ENCODE results near the gene SAMD10.
"Not testable (repeated sequence)": the region's sequence is repeated elsewhere in the genome, so short reads cannot be mapped to it uniquely, and the experiment has no call there.

SAMD10 gene

DNA sequence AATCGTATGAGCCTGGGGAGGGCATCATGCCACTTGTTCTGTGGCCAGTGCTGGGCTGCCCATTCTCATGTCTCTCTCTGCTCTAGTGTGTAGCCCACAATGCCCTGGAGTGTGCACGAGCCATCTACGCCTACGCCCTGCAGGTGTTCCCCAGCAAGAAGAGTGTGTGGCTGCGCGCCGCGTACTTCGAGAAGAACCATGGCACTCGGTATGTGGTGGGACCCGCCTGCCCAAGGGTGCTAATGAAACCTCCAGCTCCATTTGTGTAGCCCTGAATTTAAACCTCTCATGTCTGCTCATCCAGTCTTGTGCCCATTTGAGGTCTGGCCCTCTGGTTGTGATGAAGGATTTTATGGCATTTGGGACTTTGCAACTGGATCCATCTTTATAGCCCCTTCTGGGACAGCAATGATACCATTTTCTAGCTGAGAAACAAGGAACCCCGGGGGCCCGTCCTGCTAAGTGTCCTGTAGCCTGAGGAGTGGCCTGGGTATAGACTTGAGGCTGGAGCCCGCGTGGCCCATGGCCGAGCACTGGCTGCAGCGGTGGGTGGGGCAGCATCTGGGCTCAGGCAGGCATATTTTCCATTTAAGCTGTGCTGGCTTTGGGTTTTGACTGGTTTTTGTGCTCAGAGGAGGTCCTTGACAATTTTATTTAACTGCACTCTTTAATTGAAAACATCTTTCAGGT is 43.4 kb upstream of the SAMD10 start:
- H3K27me3 ChIP-seq (ENCODE audit: insufficient read depth, low read length, poor library complexity, severe bottlenecking) = no peaks in the 10 kb centered on the region
- no peak overlapping the region for H3K9ac ChIP-seq (ENCODE audit: low read depth, low read length, poor library complexity, severe bottlenecking)
- no peaks in the 10 kb centered on the region for H4K20me1 ChIP-seq (ENCODE audit: insufficient read depth, low read length, poor library complexity, severe bottlenecking)
- no peaks in the 10 kb centered on the region for H3F3A ChIP-seq (ENCODE audit: low read depth)
- H3K4me1 ChIP-seq (ENCODE audit: insufficient read depth, low read length, poor library complexity, severe bottlenecking) = no peaks in the 10 kb centered on the region
- H3K9me3 ChIP-seq (ENCODE audit: insufficient read depth, low read depth, low read length) = no peaks in the 10 kb centered on the region
- H3K36me3 ChIP-seq (ENCODE audit: insufficient read depth, low read length) = peaks cover 88% of the 10 kb centered on the region; the same call in 1 of the 2 replicates
- H3K79me2 ChIP-seq (ENCODE audit: insufficient read depth, low read length) = no peaks in the 10 kb centered on the region
- H3K9me2 ChIP-seq (replicated peaks; ENCODE audit: low read depth, low read length) = no peaks in the 10 kb centered on the region
- no peak overlapping the region for H3K4me2 ChIP-seq (ENCODE audit: low read depth, low read length, poor library complexity, severe bottlenecking)
- TF ChIP-seq CTCF (conservative IDR thresholded peaks at IDR 0.05; ENCODE audit: low read length) (no peak), EZH2phosphoT487 (IDR thresholded peaks at IDR 0.05; ENCODE audit: borderline replicate concordance) (no peak)
- H2AFZ ChIP-seq (ENCODE audit: low read length) = no peak overlapping the region
- H3K4me3 ChIP-seq (ENCODE audit: low read length, poor library complexity, severe bottlenecking) = no peak overlapping the region

DNA sequence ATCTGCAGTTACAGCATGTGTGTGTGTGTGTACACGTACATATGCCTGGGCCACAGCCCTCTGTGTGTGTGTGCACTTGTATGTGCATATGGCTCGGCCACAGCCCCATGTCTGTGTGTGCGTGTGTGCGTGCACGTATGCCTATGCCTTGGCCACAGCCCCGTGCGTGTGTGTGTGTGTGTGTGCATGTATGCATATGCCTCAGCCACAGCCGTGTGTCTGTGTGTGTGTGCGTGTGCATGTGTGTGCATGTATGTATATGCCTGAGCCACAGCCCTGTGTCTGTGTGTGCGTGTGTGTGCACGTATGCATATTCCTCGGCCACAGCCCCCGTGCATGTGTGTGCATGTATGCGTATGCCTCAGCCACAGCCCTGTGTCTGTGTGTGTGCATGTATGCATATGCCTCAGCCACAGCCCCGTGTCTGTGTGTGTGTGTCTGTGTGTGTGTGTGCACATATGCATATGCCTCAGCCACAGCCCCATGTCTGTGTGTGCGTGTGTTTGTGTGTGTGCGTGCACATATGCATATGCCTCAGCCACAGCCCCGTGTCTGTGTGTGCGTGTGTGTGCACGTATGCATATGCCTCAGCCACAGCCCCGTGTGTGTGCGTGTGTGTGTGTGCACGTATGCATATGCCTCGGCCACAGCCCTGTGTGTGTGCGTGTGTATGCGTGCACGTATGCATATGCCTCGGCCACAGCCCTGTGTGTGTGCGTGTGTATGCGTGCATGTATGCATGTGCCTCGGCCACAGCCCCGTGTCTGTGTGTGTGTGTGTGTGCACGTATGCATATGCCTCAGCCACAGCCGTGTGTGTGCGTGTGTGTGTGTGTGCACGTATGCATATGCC is 41.9 kb upstream of the SAMD10 start:
- H3K9me2 ChIP-seq (replicated peaks; ENCODE audit: low read depth, low read length) = no peaks in the 10 kb centered on the region
- no peak overlapping the region for H3K9ac ChIP-seq (ENCODE audit: low read depth, low read length, poor library complexity, severe bottlenecking)
- H3K79me2 ChIP-seq (ENCODE audit: insufficient read depth, low read length) = no peaks in the 10 kb centered on the region
- H2AFZ ChIP-seq (ENCODE audit: low read length) = no peak overlapping the region
- no peaks in the 10 kb centered on the region for H3K4me1 ChIP-seq (ENCODE audit: insufficient read depth, low read length, poor library complexity, severe bottlenecking)
- TF ChIP-seq CTCF (conservative IDR thresholded peaks at IDR 0.05; ENCODE audit: low read length) (no peak), EZH2phosphoT487 (IDR thresholded peaks at IDR 0.05; ENCODE audit: borderline replicate concordance) (no peak)
- H3K9me3 ChIP-seq (ENCODE audit: insufficient read depth, low read depth, low read length) = no peaks in the 10 kb centered on the region
- no peak overlapping the region for H3K4me3 ChIP-seq (ENCODE audit: low read length, poor library complexity, severe bottlenecking)
- H3K27me3 ChIP-seq (ENCODE audit: insufficient read depth, low read length, poor library complexity, severe bottlenecking) = no peaks in the 10 kb centered on the region
- H3K4me2 ChIP-seq (ENCODE audit: low read depth, low read length, poor library complexity, severe bottlenecking) = no peak overlapping the region
- no peaks in the 10 kb centered on the region for H3F3A ChIP-seq (ENCODE audit: low read depth)
- no peaks in the 10 kb centered on the region for H4K20me1 ChIP-seq (ENCODE audit: insufficient read depth, low read length, poor library complexity, severe bottlenecking)
- H3K36me3 ChIP-seq (ENCODE audit: insufficient read depth, low read length) = peaks cover 81% of the 10 kb centered on the region; the same call in 1 of the 2 replicates

- Histone ChIP-seq H3K4me2 (ENCODE audit: low read depth, low read length, poor library complexity, severe bottlenecking) (no peak overlapping the region), H3K36me3 (ENCODE audit: insufficient read depth, low read length) (peaks cover 70% of the 10 kb centered on the region; the same call in 1 of the 2 replicates), H3K79me2 (ENCODE audit: insufficient read depth, low read length) (no peaks in the 10 kb centered on the region), H3K27me3 (ENCODE audit: insufficient read depth, low read length, poor library complexity, severe bottlenecking) (no peaks in the 10 kb centered on the region), H3F3A (ENCODE audit: low read depth) (no peaks in the 10 kb centered on the region), H3K9me2 (replicated peaks; ENCODE audit: low read depth, low read length) (no peaks in the 10 kb centered on the region), H3K4me3 (ENCODE audit: low read length, poor library complexity, severe bottlenecking) (no peak overlapping the region), H3K9me3 (ENCODE audit: insufficient read depth, low read depth, low read length) (no peaks in the 10 kb centered on the region), H2AFZ (ENCODE audit: low read length) (no peak overlapping the region), H3K9ac (ENCODE audit: low read depth, low read length, poor library complexity, severe bottlenecking) (no peak overlapping the region), H3K4me1 (ENCODE audit: insufficient read depth, low read length, poor library complexity, severe bottlenecking) (no peaks in the 10 kb centered on the region), H4K20me1 (ENCODE audit: insufficient read depth, low read length, poor library complexity, severe bottlenecking) (no peaks in the 10 kb centered on the region)
- TF ChIP-seq EZH2phosphoT487 (IDR thresholded peaks at IDR 0.05; ENCODE audit: borderline replicate concordance) (no peak), CTCF (conservative IDR thresholded peaks at IDR 0.05; ENCODE audit: low read length) (no peak)
These were observed 36.2 kb upstream of the SAMD10 start for GRCh38 chr20:64015635-64016034.

- H3K9ac ChIP-seq (ENCODE audit: low read depth, low read length, poor library complexity, severe bottlenecking); H3K9me3 ChIP-seq (ENCODE audit: insufficient read depth, low read depth, low read length); H3F3A ChIP-seq (ENCODE audit: low read depth); H2AFZ ChIP-seq (ENCODE audit: low read length); H3K4me2 ChIP-seq (ENCODE audit: low read depth, low read length, poor library complexity, severe bottlenecking); H4K20me1 ChIP-seq (ENCODE audit: insufficient read depth, low read length, poor library complexity, severe bottlenecking); H3K9me2 ChIP-seq (replicated peaks; ENCODE audit: low read depth, low read length); H3K27me3 ChIP-seq (ENCODE audit: insufficient read depth, low read length, poor library complexity, severe bottlenecking); H3K4me3 ChIP-seq (ENCODE audit: low read length, poor library complexity, severe bottlenecking): not testable (repeated sequence)
- Histone ChIP-seq H3K79me2 (ENCODE audit: insufficient read depth, low read length) (peaks cover 14% of the 10 kb centered on the region; the same call in 1 of the 2 replicates), H3K4me1 (ENCODE audit: insufficient read depth, low read length, poor library complexity, severe bottlenecking) (peaks cover 22% of the 10 kb centered on the region), H3K36me3 (ENCODE audit: insufficient read depth, low read length) (peaks cover 67% of the 10 kb centered on the region; the same call in 1 of the 2 replicates)
These were observed 33.1 kb upstream of the SAMD10 start for GRCh38 chr20:64012385-64013154.

Data from Loucy (cell line).